Osteoblast (primary cell): ENCODE data around the gene ZFHX2. TPM values are rescaled to one million over a fixed set of nuclear protein-coding genes. Genes with fewer than 3 reads are reported as not detected.

Source experiments
- DNase-seq: peaks from one replicate; pipeline ENCODE4 v3.0.0; 2011; ENCODE audit warnings: low spot score, mixed read lengths; ENCODE audit not compliant: insufficient read length; ENCODE audit errors: missing footprints
- H2AFZ ChIP-seq: 2 replicates; pipeline ENCODE4 v1.6.0; 2011; ENCODE audit warnings: mild to moderate bottlenecking, low read length
- H3K27ac ChIP-seq: 2 replicates; pipeline ENCODE4 v1.5.1; 2011; ENCODE audit warnings: mild to moderate bottlenecking, low read depth, low read length, moderate library complexity
- H3K27me3 ChIP-seq: 2 replicates; pipeline ENCODE4 v1.6.0; 2012; ENCODE audit warnings: mild to moderate bottlenecking, control low read depth, inconsistent platforms, low read length, moderate library complexity; ENCODE audit not compliant: insufficient read depth
- H3K36me3 ChIP-seq: 2 replicates; pipeline ENCODE4 v1.5.1; 2011; ENCODE audit warnings: mild to moderate bottlenecking, low read length, control low read depth, moderate library complexity; ENCODE audit not compliant: insufficient read depth
- H3K4me1 ChIP-seq: 2 replicates; pipeline ENCODE4 v1.5.1; 2011; ENCODE audit warnings: mild to moderate bottlenecking, low read length, control low read depth, moderate library complexity; ENCODE audit not compliant: insufficient read depth
- H3K4me2 ChIP-seq: 2 replicates; pipeline ENCODE4 v1.6.0; 2011; ENCODE audit warnings: mild to moderate bottlenecking, low read length; ENCODE audit not compliant: insufficient read depth
- H3K4me3 ChIP-seq: fragments of 200-600 bp; sonication (generic); 3 replicates; pipeline ENCODE4 v1.5.1; 2012; ENCODE audit warnings: mild to moderate bottlenecking, low read length, inconsistent platforms; ENCODE audit not compliant: insufficient read depth
- H3K79me2 ChIP-seq: 2 replicates; pipeline ENCODE4 v1.6.0; 2012; ENCODE audit warnings: mild to moderate bottlenecking, low read length, control low read depth, inconsistent platforms; ENCODE audit not compliant: insufficient read depth
- H3K9me3 ChIP-seq: 2 replicates; pipeline ENCODE4 v1.5.1; 2011; ENCODE audit warnings: low read depth, low read length, control low read depth
- H4K20me1 ChIP-seq: 2 replicates; pipeline ENCODE4 v1.6.0; 2012; ENCODE audit warnings: mild to moderate bottlenecking, low read length, control low read depth; ENCODE audit not compliant: insufficient read depth
- CTCF ChIP-seq: IDR thresholded peaks from 2 replicates; pipeline ENCODE4 v1.5.1; 2011; ENCODE audit warnings: mild to moderate bottlenecking, low read depth, low read length, moderate library complexity; ENCODE audit errors: extremely low read depth
- total RNA-seq: library from RNA; depleted of rRNA; stranded (reverse); fragments of >200 nt; gene quantifications from 2 replicates; pipeline ENCODE4 v1.2.3, GENCODE V29; 2012

ZFHX2 gene
- total RNA-seq, 1 donor = 0.72 TPM

- Histone ChIP-seq H3K27me3 (no peaks in the 10 kb centered on the region), H3K79me2 (no peaks in the 10 kb centered on the region), H3K4me2 (no peak overlapping the region), H3K27ac (no peak overlapping the region), H3K36me3 (peaks cover 5% of the 10 kb centered on the region), H3K4me1 (peaks cover 38% of the 10 kb centered on the region), H3K9me3 (no peaks in the 10 kb centered on the region), H3K4me3 (no peak overlapping the region), H4K20me1 (no peaks in the 10 kb centered on the region), H2AFZ (no peak overlapping the region)
- no peak for TF ChIP-seq CTCF
- DNase-seq = no peak
These were observed 5.0 kb downstream of the ZFHX2 start for GRCh38 chr14:23546450-23547035.

- no peaks in the 10 kb centered on the region for H3K27me3 ChIP-seq
- peaks cover 5% of the 10 kb centered on the region for H3K36me3 ChIP-seq
- no peaks in the 10 kb centered on the region for H4K20me1 ChIP-seq
- no peak overlapping the region for H2AFZ ChIP-seq
- no peak overlapping the region for H3K4me3 ChIP-seq
- peak; percentile 60 for DNase-seq
- no peaks in the 10 kb centered on the region for H3K79me2 ChIP-seq
- peak overlapping the region; percentile 26 for H3K27ac ChIP-seq
- TF ChIP-seq CTCF = no peak
- H3K9me3 ChIP-seq = no peaks in the 10 kb centered on the region
- H3K4me1 ChIP-seq = peaks cover 34% of the 10 kb centered on the region
- no peak overlapping the region for H3K4me2 ChIP-seq
These were observed 5.7 kb downstream of the ZFHX2 start for GRCh38 chr14:23545740-23546365.

GRCh38 chr14:23544511-23545447 lies 6.8 kb downstream of the ZFHX2 start:
- Histone ChIP-seq H3K4me1 (peaks cover 31% of the 10 kb centered on the region), H3K27me3 (no peaks in the 10 kb centered on the region), H3K27ac (peak overlapping the region; percentile 26), H2AFZ (peak overlapping the region; percentile 63), H3K79me2 (no peaks in the 10 kb centered on the region), H4K20me1 (no peaks in the 10 kb centered on the region), H3K4me3 (no peak overlapping the region), H3K36me3 (peaks cover 5% of the 10 kb centered on the region), H3K9me3 (no peaks in the 10 kb centered on the region), H3K4me2 (no peak overlapping the region)
- no peak for TF ChIP-seq CTCF
- peak; percentile 58 for DNase-seq

- no peaks in the 10 kb centered on the region for H3K27me3 ChIP-seq
- no peaks in the 10 kb centered on the region for H3K79me2 ChIP-seq
- H3K36me3 ChIP-seq = peaks cover 5% of the 10 kb centered on the region
- no peak overlapping the region for H3K27ac ChIP-seq
- peak; percentile 18 for DNase-seq
- H2AFZ ChIP-seq = no peak overlapping the region
- no peak for TF ChIP-seq CTCF
- H3K4me1 ChIP-seq = peaks cover 30% of the 10 kb centered on the region
- H3K4me3 ChIP-seq = no peak overlapping the region
- no peaks in the 10 kb centered on the region for H3K9me3 ChIP-seq
- no peaks in the 10 kb centered on the region for H4K20me1 ChIP-seq
- no peak overlapping the region for H3K4me2 ChIP-seq
These were observed 8.2 kb downstream of the ZFHX2 start for GRCh38 chr14:23543403-23543802.
